Erythroblast (primary cell): ENCODE data around the gene DENND5B.

Experiments used
- GATA1 ChIP-seq: IDR thresholded peaks from 2 replicates; pipeline ENCODE4 v1.6.1; 2011; ENCODE audit warnings: low read depth, mild to moderate bottlenecking, control low read depth, low read length, moderate library complexity
- POLR2A ChIP-seq: IDR thresholded peaks from 2 replicates; pipeline ENCODE4 v1.6.1; 2011; ENCODE audit warnings: mild to moderate bottlenecking, low read length

GRCh38 chr12:31491241-31491794, 99.6 kb downstream of the DENND5B start:
- TF ChIP-seq POLR2A (no peak), GATA1 (no peak)
